Measurements from ENCODE around the gene KIF2A. TPM values are rescaled to one million over a fixed set of nuclear protein-coding genes. Genes with fewer than 3 reads are reported as not detected.

KIF2A gene
- total RNA-seq, 1 donor from 2014 or later: 58.5 TPM

- DNase-seq (ENCODE audit: extremely low spot score, unreplicated experiment): no peak
Observed at GRCh38 chr5:62271870-62272269, 34.1 kb upstream of the KIF2A start.

GRCh38 chr5:62273687-62274086 is 32.3 kb upstream of the KIF2A start:
- Mint-ChIP-seq H3K27ac (no peak overlapping the region), H3K27me3 (no peaks in the 10 kb centered on the region), H3K4me3 (no peak overlapping the region), H3K4me1 (ENCODE audit: unreplicated experiment) (peaks cover 3% of the 10 kb centered on the region), H3K36me3 (no peaks in the 10 kb centered on the region), H3K9me3 (no peaks in the 10 kb centered on the region)
- no peak for TF ChIP-seq CTCF (conservative IDR thresholded peaks at IDR 0.05)
- no peak for DNase-seq (ENCODE audit: extremely low spot score, unreplicated experiment)

More at GRCh38 chr5:62271870-62272269, 34.1 kb upstream of the KIF2A start:
- Mint-ChIP-seq H3K27me3 (no peaks in the 10 kb centered on the region), H3K36me3 (no peaks in the 10 kb centered on the region), H3K27ac (no peak overlapping the region), H3K9me3 (no peaks in the 10 kb centered on the region), H3K4me1 (ENCODE audit: unreplicated experiment) (peaks cover 11% of the 10 kb centered on the region), H3K4me3 (no peak overlapping the region)
- TF ChIP-seq CTCF (conservative IDR thresholded peaks at IDR 0.05): peak; percentile 24

- Mint-ChIP-seq H3K4me3 (no peak overlapping the region), H3K27me3 (no peaks in the 10 kb centered on the region), H3K4me1 (ENCODE audit: unreplicated experiment) (peaks cover 3% of the 10 kb centered on the region), H3K27ac (no peak overlapping the region), H3K9me3 (no peaks in the 10 kb centered on the region), H3K36me3 (no peaks in the 10 kb centered on the region)
- no peak for TF ChIP-seq CTCF (conservative IDR thresholded peaks at IDR 0.05)
- no peak for DNase-seq (ENCODE audit: extremely low spot score, unreplicated experiment)
Observed at GRCh38 chr5:62275581-62275980, 30.4 kb upstream of the KIF2A start.

GRCh38 chr5:62281411-62281810 is 24.6 kb upstream of the KIF2A start:
- no peak for TF ChIP-seq CTCF (conservative IDR thresholded peaks at IDR 0.05)
- H3K27me3 Mint-ChIP-seq: no peaks in the 10 kb centered on the region
- peaks cover 3% of the 10 kb centered on the region for H3K4me1 Mint-ChIP-seq (ENCODE audit: unreplicated experiment)
- H3K36me3 Mint-ChIP-seq: no peaks in the 10 kb centered on the region
- DNase-seq (ENCODE audit: extremely low spot score, unreplicated experiment): no peak
- H3K9me3 Mint-ChIP-seq: no peaks in the 10 kb centered on the region
- no peak overlapping the region for H3K4me3 Mint-ChIP-seq
- H3K27ac Mint-ChIP-seq: no peak overlapping the region

- TF ChIP-seq CTCF (conservative IDR thresholded peaks at IDR 0.05): no peak
- Mint-ChIP-seq H3K4me3 (no peak overlapping the region), H3K9me3 (no peaks in the 10 kb centered on the region), H3K27me3 (peaks cover 4% of the 10 kb centered on the region), H3K4me1 (ENCODE audit: unreplicated experiment) (peaks cover 1% of the 10 kb centered on the region), H3K27ac (no peak overlapping the region), H3K36me3 (no peaks in the 10 kb centered on the region)
- no peak for DNase-seq (ENCODE audit: extremely low spot score, unreplicated experiment)
Observed at GRCh38 chr5:62282064-62282463, 23.9 kb upstream of the KIF2A start.

- H3K27me3 Mint-ChIP-seq: peaks cover 9% of the 10 kb centered on the region
- peak overlapping the region; percentile 22 for H3K27ac Mint-ChIP-seq
- H3K9me3 Mint-ChIP-seq: no peaks in the 10 kb centered on the region
- H3K4me3 Mint-ChIP-seq: no peak overlapping the region
- no peaks in the 10 kb centered on the region for H3K36me3 Mint-ChIP-seq
- no peak for DNase-seq (ENCODE audit: extremely low spot score, unreplicated experiment)
- TF ChIP-seq CTCF (conservative IDR thresholded peaks at IDR 0.05): no peak
- no peaks in the 10 kb centered on the region for H3K4me1 Mint-ChIP-seq (ENCODE audit: unreplicated experiment)
Observed at GRCh38 chr5:62283005-62283404, 23.0 kb upstream of the KIF2A start.

All from type B pancreatic cell (in vitro differentiated cells).